ENCODE data around the gene SMDT1.
"Not testable (repeated sequence)": the region's sequence is repeated elsewhere in the genome, so short reads cannot be mapped to it uniquely, and the experiment has no call there.

SMDT1 gene

GRCh38 chr22:42071508-42071907, 8.0 kb upstream of the SMDT1 start:
- not testable (repeated sequence) for DNase-seq

- no peak for DNase-seq
These were observed 6.7 kb upstream of the SMDT1 start for GRCh38 chr22:42072606-42073330.

GRCh38 chr22:42073621-42074041, 5.9 kb upstream of the SMDT1 start:
- DNase-seq: no peak

- no peak for DNase-seq
These were observed 5.2 kb upstream of the SMDT1 start, which contains the start of gene PHETA2 for GRCh38 chr22:42074132-42074811. TSS of gene PHETA2 (plus strand) at chr22:42074248. CDS start at chr22:42077294, 3,046 bp downstream.

- no peak for DNase-seq
These were observed 4.4 kb upstream of the SMDT1 start for GRCh38 chr22:42074846-42075676.

GRCh38 chr22:42076764-42077485, 2.6 kb upstream of the SMDT1 start:
- no peak for DNase-seq

GRCh38 chr22:42077486-42078125, 1.9 kb upstream of the SMDT1 start:
- DNase-seq: no peak

GRCh38 chr22:42078469-42079318, 806 bp upstream of the SMDT1 start:
- no peak for DNase-seq

- DNase-seq: no peak
These were observed 787 bp downstream of the SMDT1 start for GRCh38 chr22:42080287-42080686.

GRCh38 chr22:42083119-42083518, 3.6 kb downstream of the SMDT1 start:
- DNase-seq: no peak

- DNase-seq: no peak
These were observed 5.4 kb downstream of the SMDT1 start for GRCh38 chr22:42084874-42085273.

GRCh38 chr22:42086051-42086450, 6.6 kb downstream of the SMDT1 start:
- DNase-seq: no peak

- peak; percentile 60 for DNase-seq
These were observed 11.3 kb downstream of the SMDT1 start, which contains the start of gene NDUFA6 for GRCh38 chr22:42090596-42091454. TSS of gene NDUFA6 (minus strand) at chr22:42090772. CDS start at chr22:42090744, 28 bp downstream.

GRCh38 chr22:42091455-42091782, 11.9 kb downstream of the SMDT1 start:
- no peak for DNase-seq

- DNase-seq: no peak
These were observed 21.7 kb downstream of the SMDT1 start for GRCh38 chr22:42101199-42101598.

GRCh38 chr22:42104332-42104860, 24.9 kb downstream of the SMDT1 start:
- not testable (repeated sequence) for DNase-seq

- DNase-seq: no peak
These were observed 29.3 kb downstream of the SMDT1 start for GRCh38 chr22:42108848-42109247.

- no peak for DNase-seq
These were observed 32.3 kb downstream of the SMDT1 start for GRCh38 chr22:42111798-42112197.

- not testable (repeated sequence) for DNase-seq
These were observed 33.3 kb downstream of the SMDT1 start for GRCh38 chr22:42112793-42113192.

GRCh38 chr22:42114721-42115120, 35.2 kb downstream of the SMDT1 start:
- no peak for DNase-seq
